Transverse colon (tissue), 4 donors: ENCODE results near the gene PHYKPL. TPM values are rescaled to one million over a fixed set of nuclear protein-coding genes. Genes with fewer than 3 reads are reported as not detected.

ENCODE experiments used
- DNase-seq: peaks from one replicate; pipeline ENCODE4 v3.0.0-alpha.2; 2019
- H3K27ac ChIP-seq, 4 donors: fragments of 200-600 bp; sonication (generic); 2 replicates each; pipeline ENCODE4 v1.5.1; 2016 to 2018; ENCODE audit warnings: inconsistent platforms in 4 of 4
- H3K27me3 ChIP-seq: fragments of 200-600 bp; sonication (generic); 2 replicates; pipeline ENCODE4 v1.5.1; 2017; ENCODE audit warnings: inconsistent platforms
- H3K36me3 ChIP-seq, 4 donors: fragments of 200-600 bp; sonication (generic); 2 replicates each; pipeline ENCODE4 v1.5.1; 2017 to 2019; ENCODE audit warnings: inconsistent platforms in 4 of 4
- H3K4me1 ChIP-seq, 4 donors: fragments of 200-600 bp; sonication (generic); 2 replicates each; pipeline ENCODE4 v1.5.1; 2017 to 2020; ENCODE audit warnings: inconsistent platforms in 4 of 4
- H3K4me3 ChIP-seq, 4 donors: fragments of 200-600 bp; sonication (generic); 1 replicate in 1 of 4; 2 replicates in 3 of 4; pipeline versions ENCODE4 v1.5.1 to v1.6.1; 2017 to 2019; ENCODE audit warnings: inconsistent platforms in 4 of 4
- H3K9me3 ChIP-seq, 2 donors: fragments of 200-600 bp; sonication (generic); 2 replicates each; pipeline ENCODE4 v1.5.1; 2017 to 2019; ENCODE audit warnings: inconsistent platforms in 2 of 2
- CTCF ChIP-seq, 5 experiments: fragments of 200-600 bp in 3 of 5; fragments of 450-650 bp in 2 of 5; sonication (generic) in 3 of 5; IDR thresholded peaks; 1 replicate in 2 of 5; 2 replicates in 3 of 5; pipeline ENCODE4 v1.5.1; 2016 to 2017; ENCODE audit warnings: antibody characterized with exemption in 5 of 5, inconsistent platforms in 3 of 5, mild to moderate bottlenecking in 2 of 5, moderate library complexity in 1 of 5
- EP300 ChIP-seq: sonication (generic); formaldehyde crosslinking; IDR thresholded peaks from one replicate; pipeline ENCODE4 v1.6.1; 2017; ENCODE audit warnings: antibody characterized with exemption, low read depth
- POLR2A ChIP-seq: fragments of 450-650 bp; IDR thresholded peaks from one replicate; pipeline ENCODE4 v1.6.1; 2016; ENCODE audit warnings: antibody characterized with exemption, mild to moderate bottlenecking, moderate library complexity
- POLR2AphosphoS5 ChIP-seq, 3 donors: sonication (generic); formaldehyde crosslinking; IDR thresholded peaks; one replicate each; pipeline ENCODE4 v1.6.1; 2016; ENCODE audit warnings: antibody characterized with exemption in 3 of 3
- WGBS, 2 donors: methylation state at CpG; one replicate each; pipeline ENCODE4 v1.1.5; 2018; ENCODE audit warnings: low coverage in 1 of 2; 5-methylcytosine and 5-hydroxymethylcytosine counted together
- in situ Hi-C, 4 donors: fragments of 200-750 bp; cut with MboI; loops; one replicate each; pipeline versions ENCODE4 v1.15.0 to v1.15.1; 2017; ENCODE audit warnings: low sequenced_read_pairs in 3 of 4, low pct_ligation_motif_present in 1 of 4, low pct_unique_long_range_greater_than_20kb in 1 of 4
- intact Hi-C: fragments of 100-400 bp; cut with DNase I; formaldehyde crosslinking; loops from one replicate; pipeline ENCODE4 v1.15.1; 2023; ENCODE audit warnings: low total_unique reads
- total RNA-seq, 4 donors: library from RNA; depleted of rRNA; stranded (reverse); fragments of >200 nt; gene quantifications; one replicate each; pipeline ENCODE4 v1.1.0, GENCODE V29; 2016

The PHYKPL gene
- total RNA-seq, 4 donors from 2014 or later = 124 to 405 (median 197) TPM

- Histone ChIP-seq H3K36me3 (peaks cover 0 to 19% (median 2%) of the 10 kb centered on the region in 4 donors), H3K4me1 (peaks cover 0 to 47% (median 17%) of the 10 kb centered on the region in 4 donors), H3K4me3 (no peak overlapping the region), H3K9me3 (no peaks in the 10 kb centered on the region), H3K27ac (no peak overlapping the region), H3K27me3 (no peaks in the 10 kb centered on the region)
- TF ChIP-seq POLR2AphosphoS5 (IDR thresholded peaks at IDR 0.05) (no peak), CTCF (IDR thresholded peaks at IDR 0.05) (no peak), EP300 (no peak), POLR2A (no peak)
- WGBS, 2 donors = 92% methylated on average over 17 of the region's 17 CpGs; no CpG with 5 or more reads in 1 of the 2 donors
- intact Hi-C loops (no loop called here), in situ Hi-C loops (no loop called here)
- DNase-seq = no peak
These were observed 8.2 kb downstream of the PHYKPL start for GRCh38 chr5:178224403-178224802.

- Histone ChIP-seq H3K9me3 (no peaks in the 10 kb centered on the region), H3K36me3 (peaks cover 0 to 15% (median 2%) of the 10 kb centered on the region in 4 donors), H3K27ac (no peak overlapping the region), H3K4me1 (peaks cover 0 to 42% (median 17%) of the 10 kb centered on the region in 4 donors), H3K27me3 (no peaks in the 10 kb centered on the region), H3K4me3 (no peak overlapping the region)
- intact Hi-C loops (no loop called here), in situ Hi-C loops (no loop called here)
- no peak for TF ChIP-seq EP300
- peak; percentile 5 for TF ChIP-seq POLR2A
- DNase-seq = no peak
- 78 to 94% methylated on average over 3 to 13 of the region's 13 CpGs for WGBS, 2 donors
These were observed 8.7 kb downstream of the PHYKPL start for GRCh38 chr5:178223828-178224335.

- intact Hi-C loops = no loop called here
- DNase-seq = no peak
- peaks cover 0 to 9% (median 1%) of the 10 kb centered on the region in 4 donors for H3K36me3 ChIP-seq
These were observed 9.3 kb downstream of the PHYKPL start for GRCh38 chr5:178223196-178223773.

GRCh38 chr5:178222292-178222691, 10.3 kb downstream of the PHYKPL start:
- 94% methylated on average over 15 of the region's 15 CpGs; no CpG with 5 or more reads in 1 of the 2 donors for WGBS, 2 donors
- Histone ChIP-seq H3K27ac (no peak overlapping the region), H3K4me1 (peaks cover 0 to 28% (median 16%) of the 10 kb centered on the region in 4 donors), H3K27me3 (no peaks in the 10 kb centered on the region), H3K36me3 (no peaks in the 10 kb centered on the region), H3K9me3 (no peaks in the 10 kb centered on the region), H3K4me3 (no peak overlapping the region)
- intact Hi-C loops (no loop called here), in situ Hi-C loops (no loop called here)
- peak; percentile 6 for DNase-seq
- TF ChIP-seq POLR2AphosphoS5 (IDR thresholded peaks at IDR 0.05) (no peak), CTCF (IDR thresholded peaks at IDR 0.05) (no peak), EP300 (no peak), POLR2A (no peak)

More at GRCh38 chr5:178223196-178223773, 9.3 kb downstream of the PHYKPL start:
- Histone ChIP-seq H3K4me1 (peaks cover 0 to 36% (median 17%) of the 10 kb centered on the region in 4 donors), H3K27ac (no peak overlapping the region), H3K9me3 (no peaks in the 10 kb centered on the region), H3K4me3 (no peak overlapping the region), H3K27me3 (no peaks in the 10 kb centered on the region)
- in situ Hi-C loops = no loop called here
- WGBS, 2 donors = 90 to 100% methylated on average over 1 to 5 of the region's 5 CpGs
- TF ChIP-seq POLR2A = no peak
- peak in 1 of 5 experiments; percentile 26 for TF ChIP-seq CTCF (IDR thresholded peaks at IDR 0.05)
- no peak for TF ChIP-seq EP300
- TF ChIP-seq POLR2AphosphoS5 (IDR thresholded peaks at IDR 0.05) = no peak
